Superior temporal gyrus (tissue), 1 donor: Measurements from ENCODE around the gene EGFR.
A peak's percentile ranks its signal among the peaks of the same experiment; 100 is the strongest.

Experiments
- DNase-seq: peaks from one replicate; pipeline ENCODE4 v3.0.0-alpha.2; 2016; ENCODE audit errors: extremely low spot score

Gene EGFR

GRCh38 chr7:55081472-55082227 lies 62.8 kb downstream of the EGFR start:
- no peak for DNase-seq

- DNase-seq = no peak
These were observed 63.4 kb downstream of the EGFR start for GRCh38 chr7:55082228-55082603.

DNA sequence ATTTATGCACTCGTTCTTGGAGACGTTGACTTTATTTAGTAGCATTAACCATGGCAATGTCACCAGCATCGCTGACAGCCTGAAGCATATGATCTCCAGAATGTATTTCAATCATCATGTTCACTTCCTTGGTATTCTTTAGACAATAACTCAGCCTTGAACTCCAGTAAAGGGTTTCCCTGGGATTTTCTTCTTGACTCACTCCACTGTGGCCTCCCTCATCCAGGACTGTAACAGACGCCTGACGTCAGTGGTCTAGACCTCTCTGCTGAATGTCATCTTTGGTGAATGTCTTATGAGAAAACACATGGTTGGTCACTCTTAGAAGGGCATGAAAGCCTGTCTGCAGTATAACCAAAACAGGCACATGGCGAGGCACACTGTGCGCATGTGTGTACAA lies 64.4 kb downstream of the EGFR start:
- no peak for DNase-seq

DNA sequence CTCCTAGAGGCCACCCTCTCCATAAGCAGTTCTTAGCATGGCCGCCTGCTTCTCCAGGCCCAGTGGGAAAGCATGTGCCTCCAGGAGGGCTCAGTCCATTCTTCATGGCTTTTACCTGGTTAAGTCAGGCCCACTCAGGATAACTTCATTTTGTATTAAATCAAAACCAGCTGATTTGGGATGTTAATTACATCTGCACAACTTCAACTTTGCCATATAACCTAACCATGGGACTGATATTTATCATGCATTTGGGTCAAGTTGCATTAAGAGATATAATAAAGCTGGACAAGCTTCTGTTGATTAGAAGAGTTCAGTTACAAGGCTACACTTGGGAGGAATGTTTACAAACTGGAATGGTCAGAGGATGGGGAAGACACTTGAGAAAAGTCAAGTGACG lies 65.5 kb downstream of the EGFR start:
- DNase-seq = no peak

DNA sequence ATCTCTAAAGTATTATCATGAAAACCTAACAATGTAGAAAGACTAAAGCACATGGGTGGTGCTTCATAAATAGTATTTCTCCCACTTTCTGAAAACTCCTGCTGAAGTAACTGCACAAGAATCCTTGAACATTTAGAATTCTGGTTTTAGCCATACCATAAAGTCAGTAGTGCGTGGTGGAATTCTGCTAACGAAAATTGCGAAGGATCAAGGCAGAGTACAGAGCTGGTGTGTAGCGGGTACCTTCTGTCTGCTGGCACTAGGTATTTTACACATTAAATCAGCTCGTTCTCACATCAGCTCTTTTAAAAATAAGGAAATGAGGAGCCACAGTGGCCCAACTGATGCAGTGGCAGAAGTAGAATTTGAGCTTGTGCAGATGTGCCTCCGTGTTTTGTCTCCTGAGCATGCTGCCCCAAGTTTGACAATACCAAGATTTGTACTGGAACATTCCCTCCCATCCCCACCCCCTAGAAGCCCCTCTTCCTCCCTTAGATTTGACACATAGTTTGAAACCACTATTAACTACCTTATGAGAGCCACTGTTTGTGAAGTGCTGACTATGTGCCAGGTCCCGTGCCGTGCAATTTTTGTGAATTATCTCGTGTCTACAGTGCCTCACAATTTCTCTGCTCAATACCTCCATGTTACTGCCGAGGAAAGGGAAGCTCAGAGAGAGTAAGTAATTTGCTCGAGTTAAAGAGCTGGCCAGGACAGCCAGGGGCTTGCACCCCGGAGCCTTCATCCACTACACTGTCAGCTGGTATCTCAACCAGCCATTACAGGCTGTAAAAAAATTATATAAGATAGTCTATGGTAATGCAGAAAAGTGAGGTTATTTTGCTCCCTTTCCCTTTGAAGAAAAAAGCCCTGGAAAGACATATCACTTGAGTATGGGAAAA lies 66.9 kb downstream of the EGFR start:
- DNase-seq = no peak

DNA sequence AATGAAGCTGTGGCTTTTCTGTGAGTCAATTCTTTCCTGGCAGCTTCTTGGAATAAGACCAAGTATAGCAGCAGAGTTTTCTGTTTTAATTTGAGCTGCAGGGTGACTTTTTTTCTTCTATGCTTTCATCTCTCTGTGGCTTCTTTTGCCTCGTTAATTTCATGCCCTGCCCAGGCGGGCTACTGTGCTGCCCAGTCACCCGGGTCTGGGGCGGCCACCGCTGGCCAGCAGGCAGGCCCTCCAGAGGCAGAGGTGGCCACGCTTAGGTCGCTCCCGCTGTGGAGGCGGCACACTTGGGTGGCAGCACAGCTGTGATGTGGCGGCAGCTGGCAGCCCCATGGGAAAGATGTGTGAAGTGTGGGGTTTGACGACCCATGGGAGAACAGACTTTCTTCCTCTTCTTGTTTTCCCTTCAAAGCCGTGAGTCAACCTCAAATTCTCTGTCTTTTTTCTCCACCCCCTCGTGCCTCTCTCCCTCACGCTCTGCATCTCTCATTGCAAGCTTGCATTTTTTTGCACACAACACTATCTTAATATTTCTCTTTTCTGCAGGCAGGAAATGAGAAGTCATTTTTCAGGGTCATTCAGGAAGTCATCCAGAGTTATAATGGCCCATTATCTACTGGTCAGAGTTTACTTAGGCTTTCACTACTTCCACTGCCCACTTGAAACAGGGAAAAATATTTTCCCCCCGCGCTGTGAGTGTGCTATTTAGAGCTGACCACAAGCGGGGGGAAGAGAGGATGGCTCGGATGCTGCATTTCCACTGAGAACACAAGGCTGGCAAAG lies 67.8 kb downstream of the EGFR start:
- peak; percentile 55 for DNase-seq

GRCh38 chr7:55087521-55087961 lies 68.7 kb downstream of the EGFR start:
- no peak for DNase-seq

DNA sequence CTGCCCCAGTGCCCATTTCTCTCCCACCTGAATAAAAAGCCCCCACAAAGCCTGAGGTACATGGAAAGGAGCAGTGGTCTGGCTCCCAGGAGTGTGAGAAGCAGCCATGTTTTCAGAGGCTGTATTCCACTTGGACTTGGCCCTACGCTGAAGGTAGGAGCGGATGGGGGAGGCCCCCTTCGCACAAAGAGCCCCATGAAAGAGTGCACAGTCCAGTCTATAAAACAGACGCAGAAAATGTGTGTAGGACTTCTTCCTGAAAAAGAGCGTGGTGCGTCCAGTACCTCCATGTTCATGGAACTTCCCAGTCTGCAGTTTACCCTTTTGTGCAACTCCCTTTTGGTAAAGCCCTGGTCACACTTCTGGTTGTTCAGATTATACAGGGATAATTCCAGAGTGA lies 69.3 kb downstream of the EGFR start:
- no peak for DNase-seq

DNA sequence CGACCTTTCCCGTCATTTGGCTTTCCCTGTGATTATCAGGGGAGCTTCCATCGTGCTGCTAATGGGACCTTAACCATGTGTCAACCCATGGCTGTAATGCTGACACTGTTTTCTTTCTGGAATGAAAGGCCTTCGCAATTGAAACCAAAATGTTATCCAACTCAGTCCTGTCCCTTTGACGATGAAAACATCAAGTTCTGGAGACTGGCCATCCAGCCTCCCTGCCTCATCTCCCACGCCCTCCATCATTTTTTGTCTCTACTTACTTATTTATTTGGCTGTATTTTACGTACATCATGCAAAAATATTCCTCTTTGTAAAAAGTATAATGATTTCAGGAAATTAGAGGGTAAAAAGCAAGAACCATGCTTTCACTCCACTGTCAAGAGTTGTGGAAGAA lies 69.8 kb downstream of the EGFR start:
- DNase-seq = no peak

- DNase-seq = no peak
These were observed 73.6 kb downstream of the EGFR start for GRCh38 chr7:55092186-55092974.

DNA sequence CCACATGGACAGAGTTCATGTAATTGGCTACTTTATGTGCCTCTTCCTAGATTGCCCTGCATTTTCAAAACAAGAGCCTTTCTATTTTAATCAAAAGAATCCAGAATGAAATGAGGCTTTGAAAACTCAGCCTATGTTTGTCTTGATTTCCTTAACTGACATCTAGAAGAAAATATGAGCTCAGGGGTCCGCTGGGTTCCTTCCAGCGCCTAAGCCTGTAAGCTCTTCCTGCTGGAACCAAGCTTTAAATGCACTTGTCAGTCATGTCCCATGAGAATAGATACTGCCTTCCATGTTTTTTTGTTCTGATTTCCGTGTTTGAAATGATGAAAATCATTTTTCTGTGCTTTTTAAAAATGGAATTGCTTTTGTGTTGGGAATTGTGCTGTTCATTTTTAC lies 74.2 kb downstream of the EGFR start:
- DNase-seq = no peak

DNA sequence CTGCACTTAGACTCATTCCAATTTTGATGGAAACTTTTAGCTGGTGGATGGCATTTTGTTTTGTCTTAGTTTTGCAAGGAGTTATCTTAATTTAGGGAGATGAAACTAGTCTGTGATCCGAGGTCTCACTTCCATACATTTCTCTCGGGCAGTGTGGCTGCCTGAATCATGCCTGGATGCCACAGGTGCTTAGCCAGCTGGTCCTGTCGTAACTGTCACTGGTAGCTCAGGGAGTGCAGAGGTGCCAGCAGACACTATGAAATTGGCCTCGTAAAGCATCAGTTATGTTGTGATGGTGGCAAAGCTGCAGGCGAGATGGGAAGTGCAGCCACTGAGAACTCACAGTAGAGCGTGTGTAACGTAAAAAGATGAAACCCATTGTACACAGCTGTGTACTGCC lies 74.9 kb downstream of the EGFR start:
- no peak for DNase-seq

- no peak for DNase-seq
These were observed 75.4 kb downstream of the EGFR start for GRCh38 chr7:55094092-55094690.

DNA sequence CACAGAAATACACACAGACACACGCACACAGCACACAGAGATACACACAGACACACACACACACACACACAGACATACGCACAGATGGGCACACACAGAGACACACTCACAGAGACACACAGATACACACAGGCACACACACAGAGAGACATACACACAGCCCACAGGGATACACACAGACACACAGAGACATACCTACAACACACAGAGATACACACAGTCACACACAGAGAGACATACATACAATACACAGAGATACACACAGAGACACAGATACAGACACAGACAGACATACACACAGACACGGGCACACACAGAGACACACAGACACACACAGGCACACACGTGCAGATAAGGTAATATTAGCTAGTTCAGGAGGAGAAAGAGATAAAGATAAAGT lies 76.9 kb downstream of the EGFR start:
- no peak for DNase-seq

GRCh38 chr7:55096323-55096722 lies 77.5 kb downstream of the EGFR start:
- DNase-seq = no peak

- DNase-seq = no peak
These were observed 78.3 kb downstream of the EGFR start for GRCh38 chr7:55097100-55097499.

DNA sequence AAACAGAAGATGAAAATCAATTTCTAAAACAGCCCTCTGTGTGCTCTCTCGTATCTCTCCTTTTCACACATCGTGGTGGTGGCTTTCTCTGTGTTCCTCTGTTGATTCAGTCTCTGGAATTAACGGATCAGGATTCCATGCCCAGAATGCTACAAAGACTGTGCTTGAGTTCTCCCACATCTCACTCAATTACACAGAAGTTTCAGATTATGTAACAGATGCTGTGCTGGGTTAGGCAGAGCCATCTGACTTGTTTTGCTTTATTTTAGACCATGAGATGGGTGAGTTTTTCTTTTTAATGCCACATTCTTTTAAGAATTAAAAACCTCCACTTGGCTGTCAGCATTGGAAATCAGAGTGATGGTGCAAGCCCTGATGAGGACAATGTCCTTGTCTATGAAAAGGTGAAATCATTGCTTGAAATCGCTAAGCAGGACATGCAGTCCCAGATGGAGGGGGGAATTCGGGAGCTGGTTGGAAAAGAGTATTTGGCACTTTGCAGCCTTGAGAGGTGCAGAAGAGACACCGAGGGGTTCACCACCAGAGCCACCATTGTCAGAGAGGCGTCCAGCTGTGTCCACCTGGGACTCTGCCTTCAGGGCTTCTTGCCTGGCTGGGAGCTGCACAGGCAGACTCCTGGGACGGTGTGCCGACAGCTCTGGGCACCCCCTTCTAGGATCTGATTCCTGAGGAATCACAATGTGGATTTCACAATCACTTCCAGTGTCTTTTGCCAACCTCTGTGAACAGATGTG lies 80.4 kb downstream of the EGFR start:
- peak; percentile 85 for DNase-seq

DNA sequence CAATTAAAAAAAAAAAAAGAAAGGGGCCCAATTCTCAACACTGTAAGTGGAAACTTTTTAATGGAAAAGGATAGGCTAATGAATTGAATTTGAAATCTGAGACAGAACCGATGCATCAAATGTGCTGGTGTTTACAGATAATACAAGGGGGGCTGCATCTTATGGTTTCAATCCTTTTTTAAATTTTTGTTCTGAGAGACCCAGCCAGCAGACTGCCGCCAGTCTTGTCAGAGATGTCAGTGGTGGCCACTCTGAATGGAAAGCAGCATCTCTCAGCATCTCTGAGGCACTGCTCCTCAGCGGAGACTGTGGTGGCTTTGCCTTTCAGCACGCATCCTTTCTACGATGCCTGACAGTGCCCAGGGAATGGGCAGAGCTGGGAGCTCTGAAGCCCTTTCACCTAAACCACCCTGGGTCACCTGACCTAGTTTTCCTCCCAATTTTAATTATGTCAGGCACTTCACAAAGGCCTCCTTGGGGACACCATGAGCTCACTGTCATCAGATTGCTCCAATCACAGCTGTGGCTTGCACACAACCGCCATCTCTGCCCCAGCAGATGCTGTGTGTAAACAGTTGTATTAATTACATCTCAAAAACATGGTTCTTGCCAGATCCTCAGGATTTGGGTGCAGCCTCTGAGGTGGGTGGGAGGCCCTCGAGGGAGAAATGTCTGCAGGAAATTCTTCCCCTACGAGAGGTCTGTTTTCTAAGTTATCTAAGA lies 81.2 kb downstream of the EGFR start:
- peak; percentile 71 for DNase-seq

GRCh38 chr7:55100544-55101327 lies 81.9 kb downstream of the EGFR start:
- peak; percentile 26 for DNase-seq
